Measurements from ENCODE around the gene KLHL15.

Gene KLHL15

DNA sequence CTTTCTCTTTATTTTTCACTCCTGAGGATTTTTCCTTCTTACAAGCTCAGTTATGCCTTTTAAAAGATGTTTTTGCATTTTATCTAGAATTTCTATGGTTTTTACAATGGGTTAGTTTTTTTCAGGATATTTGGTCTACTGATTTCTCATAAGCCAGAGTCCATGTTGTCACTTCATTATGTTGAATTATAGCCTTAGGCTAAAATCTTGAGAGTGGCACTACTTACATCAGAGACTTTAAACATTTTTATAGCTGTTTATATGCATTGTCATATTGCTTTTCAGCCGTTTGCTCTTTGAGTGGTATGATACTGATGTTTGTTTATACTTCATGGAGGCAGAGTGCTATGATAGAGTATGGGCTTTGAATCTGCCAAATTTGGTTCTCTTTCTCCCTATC is 82.8 kb downstream of the KLHL15 start:
- DNase-seq = no peak

- no peak for DNase-seq
Measured at GRCh38 chrX:23939203-23939602, 87.8 kb downstream of the KLHL15 start.

GRCh38 chrX:23938690-23939089 is 88.3 kb downstream of the KLHL15 start:
- DNase-seq = no peak

DNA sequence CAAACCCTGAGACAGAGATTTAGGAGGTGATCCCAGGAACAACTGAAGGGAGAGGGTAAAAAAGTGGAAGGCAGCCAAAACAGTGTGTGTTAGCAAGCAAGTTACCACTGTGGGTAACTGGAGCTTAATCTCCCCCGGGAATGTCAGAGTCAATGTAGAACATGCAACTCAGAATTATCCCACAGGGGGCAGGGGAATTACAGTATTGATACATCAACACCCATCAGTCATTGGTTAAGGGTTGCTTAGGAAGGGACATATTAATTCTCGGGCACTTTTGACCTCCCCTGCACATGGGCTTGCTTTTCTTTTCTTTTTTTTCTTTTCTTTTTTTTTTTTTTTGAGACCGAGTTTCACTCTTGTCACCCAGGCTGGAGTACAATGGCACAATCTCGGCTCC is 89.9 kb downstream of the KLHL15 start:
- DNase-seq = no peak

DNA sequence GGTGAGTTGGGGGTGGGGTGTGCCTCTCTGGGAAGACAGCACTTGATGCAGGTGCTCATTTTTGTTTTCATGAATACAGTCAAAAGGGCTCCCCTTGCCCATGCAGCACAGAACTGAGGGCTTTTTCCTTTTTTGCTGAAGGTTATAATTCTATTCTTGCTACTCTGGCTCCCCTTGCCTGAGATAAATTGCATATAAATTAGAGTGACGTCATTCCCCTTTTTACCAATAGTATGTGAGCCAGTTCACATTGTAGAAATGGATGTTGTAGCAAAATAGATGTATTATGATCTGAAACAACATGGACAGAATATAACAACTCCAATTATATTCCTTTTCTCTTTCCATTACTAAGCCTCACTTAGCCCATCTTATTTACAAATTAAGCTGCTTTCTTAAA is 90.8 kb downstream of the KLHL15 start:
- no peak for DNase-seq

DNA sequence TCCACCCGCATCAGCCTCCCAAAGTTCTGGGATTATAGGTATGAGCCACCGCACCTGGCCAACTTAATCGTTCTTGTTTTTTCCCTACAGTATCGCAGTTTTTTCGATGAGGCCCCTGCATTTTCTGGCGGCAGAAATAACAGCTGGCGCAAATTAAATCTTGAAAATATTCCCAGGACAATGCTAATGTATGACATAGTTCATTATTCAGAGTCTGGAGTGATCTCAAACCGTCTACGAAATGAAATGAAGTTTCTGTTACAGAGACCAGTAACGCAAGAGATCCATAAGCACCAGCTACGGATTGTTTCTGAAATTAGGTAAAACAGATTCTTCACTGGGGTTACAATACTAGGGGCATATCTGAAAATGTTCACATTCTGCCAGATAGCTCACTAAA is 91.9 kb downstream of the KLHL15 start:
- no peak for DNase-seq
